Measurements from ENCODE around the gene WNK4. TPM values are rescaled to one million over a fixed set of nuclear protein-coding genes. Genes with fewer than 3 reads are reported as not detected.

The WNK4 gene
- total and polyA plus RNA-seq, 8 donors = 1.1 to 30.4 (median 2.7) TPM

GRCh38 chr17:42774066-42774745 lies 6.2 kb upstream of the WNK4 start:
- H3K27ac ChIP-seq = peak overlapping the region in 4 of 5 donors; percentile 86 to 92 (median 88)
- H3K4me3 ChIP-seq = peak overlapping the region; percentile 72 to 82 (median 80)

DNA sequence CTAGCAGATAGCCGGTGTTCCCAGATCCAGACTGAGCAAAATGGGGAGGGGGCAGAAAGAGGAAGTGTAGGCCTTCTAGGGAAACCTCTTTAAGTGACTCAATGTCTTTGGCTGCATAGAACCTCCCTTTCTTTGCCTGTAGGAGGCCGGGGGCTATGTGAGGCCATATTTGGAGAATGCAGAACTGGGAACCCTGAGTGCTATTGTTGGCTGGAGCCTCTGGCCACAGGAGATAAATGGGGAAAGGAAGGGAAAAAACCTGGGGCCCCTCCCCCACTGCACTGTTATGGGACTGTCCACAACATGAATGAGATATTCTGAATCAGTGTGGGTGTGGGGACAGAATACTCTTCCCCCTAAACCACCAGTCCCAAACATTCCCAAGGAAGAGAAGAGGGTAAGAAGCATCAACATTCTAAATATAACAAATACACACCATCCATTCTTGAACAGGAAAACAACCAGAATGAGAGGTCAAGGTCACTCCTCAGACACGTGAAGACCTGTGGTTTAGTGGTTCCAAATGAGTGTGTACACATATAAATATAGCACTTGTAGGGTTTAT lies 4.8 kb upstream of the WNK4 start:
- peaks cover 17 to 35% (median 32%) of the 10 kb centered on the region in 4 donors for H3K4me1 ChIP-seq
- no peaks in the 10 kb centered on the region for H3K9me3 ChIP-seq
- H3K27ac ChIP-seq = no peak overlapping the region
- H3K27me3 ChIP-seq = peaks cover 0 to 9% (median 8%) of the 10 kb centered on the region in 3 donors
- H3K36me3 ChIP-seq = peaks cover 46 to 50% (median 48%) of the 10 kb centered on the region in 4 donors
- no peak overlapping the region for H3K4me3 ChIP-seq
- 60 to 76% (median 68%) methylated on average over 3 of the region's 3 CpGs for whole genome bisulfite sequencing, 5 donors
- DNase-seq = no peak
- intact Hi-C loops (cut with DNase I; ENCODE audit: low total_unique reads) = no loop called here
- no peak for TF ChIP-seq EP300 (IDR thresholded peaks at IDR 0.05)

More at GRCh38 chr17:42774066-42774745, 6.2 kb upstream of the WNK4 start:
- H3K4me1 ChIP-seq = peaks cover 6 to 21% (median 20%) of the 10 kb centered on the region in 4 donors
- no peaks in the 10 kb centered on the region for H3K27me3 ChIP-seq
- TF ChIP-seq POLR2A (IDR thresholded peaks at IDR 0.05) = no peak
- no peak for TF ChIP-seq EP300 (IDR thresholded peaks at IDR 0.05)
- TF ChIP-seq POLR2AphosphoS5 (IDR thresholded peaks at IDR 0.05) = no peak
- no peak for TF ChIP-seq CTCF (IDR thresholded peaks at IDR 0.05)
- H3K36me3 ChIP-seq = peaks cover 42 to 45% (median 43%) of the 10 kb centered on the region in 4 donors
- intact Hi-C loops (cut with DNase I; ENCODE audit: low total_unique reads) = no loop called here
- 69 to 79% (median 76%) methylated on average over 3 of the region's 3 CpGs for WGBS, 5 donors
- DNase-seq = no peak
- no peaks in the 10 kb centered on the region for H3K9me3 ChIP-seq

DNA sequence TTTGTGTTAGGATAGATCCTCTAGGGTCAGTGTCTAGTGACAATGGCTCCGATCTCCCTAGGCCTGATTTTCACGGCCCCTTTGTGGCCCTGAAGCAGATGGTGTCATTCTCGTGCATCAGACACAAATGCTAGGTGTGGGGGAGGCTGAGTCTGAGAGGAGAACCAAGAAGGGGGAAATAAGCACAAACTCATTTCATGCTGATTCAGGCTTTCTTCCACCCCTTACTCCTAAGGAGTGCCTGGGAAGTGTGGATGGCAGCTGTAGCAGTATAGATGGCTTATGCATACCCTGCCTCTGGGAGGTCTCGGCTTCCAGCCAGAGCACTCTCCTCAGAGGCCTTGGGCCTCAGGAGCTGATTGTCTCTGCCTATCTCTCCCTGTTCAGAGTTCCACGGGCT lies 1.8 kb upstream of the WNK4 start:
- H3K4me1 ChIP-seq = peaks cover 28 to 46% (median 39%) of the 10 kb centered on the region in 4 donors
- DNase-seq = no peak
- intact Hi-C loops (cut with DNase I; ENCODE audit: low total_unique reads) = no loop called here
- H3K27me3 ChIP-seq = peaks cover 4 to 39% (median 30%) of the 10 kb centered on the region in 3 donors
- WGBS, 5 donors = 80 to 91% (median 82%) methylated on average over 5 of the region's 5 CpGs
- H3K4me3 ChIP-seq = no peak overlapping the region
- H3K9me3 ChIP-seq = no peaks in the 10 kb centered on the region
- peaks cover 46 to 50% (median 48%) of the 10 kb centered on the region in 4 donors for H3K36me3 ChIP-seq
- TF ChIP-seq POLR2A (IDR thresholded peaks at IDR 0.05) (no peak), CTCF (IDR thresholded peaks at IDR 0.05) (no peak), POLR2AphosphoS5 (IDR thresholded peaks at IDR 0.05) (no peak), EP300 (IDR thresholded peaks at IDR 0.05) (no peak)
- no peak overlapping the region for H3K27ac ChIP-seq

DNA sequence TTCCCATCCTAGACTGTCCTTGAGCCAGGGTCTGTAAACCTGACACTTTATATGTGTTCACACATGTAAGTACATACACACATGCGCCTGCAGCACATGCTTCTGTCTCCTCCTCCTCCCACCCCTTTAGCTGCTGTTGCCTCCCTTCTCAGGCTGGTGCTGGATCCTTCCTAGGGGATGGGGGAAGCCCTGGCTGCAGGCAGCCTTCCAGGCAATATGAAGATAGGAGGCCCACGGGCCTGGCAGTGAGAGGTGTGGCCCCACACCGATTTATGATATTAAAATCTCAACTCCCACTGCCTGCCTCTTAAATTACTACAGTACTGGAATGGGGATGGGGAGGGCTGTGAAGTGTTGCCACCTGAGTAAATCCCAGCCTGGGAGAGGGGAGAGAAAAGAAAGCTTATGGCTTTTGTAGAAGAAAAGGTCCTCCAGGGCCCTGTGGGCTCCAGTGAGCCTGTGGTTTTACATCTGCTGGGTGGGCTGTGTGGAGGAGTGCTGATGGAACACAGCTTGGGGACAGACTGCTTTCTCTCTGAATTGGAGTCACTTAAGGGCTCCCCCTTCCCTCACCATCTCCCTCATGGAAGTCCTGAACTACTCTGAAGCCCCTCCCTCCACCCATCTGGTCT lies 990 bp upstream of the WNK4 start:
- Histone ChIP-seq H3K4me1 (peaks cover 22 to 45% (median 31%) of the 10 kb centered on the region in 4 donors), H3K4me3 (no peak overlapping the region), H3K36me3 (peaks cover 46 to 50% (median 48%) of the 10 kb centered on the region in 4 donors), H3K9me3 (no peaks in the 10 kb centered on the region), H3K27ac (peak overlapping the region in 2 of 5 donors; percentile 56 to 72), H3K27me3 (peaks cover 4 to 47% (median 39%) of the 10 kb centered on the region in 3 donors)
- no peak for DNase-seq
- TF ChIP-seq CTCF (IDR thresholded peaks at IDR 0.05) (no peak), POLR2A (IDR thresholded peaks at IDR 0.05) (no peak), EP300 (IDR thresholded peaks at IDR 0.05) (no peak), POLR2AphosphoS5 (IDR thresholded peaks at IDR 0.05) (no peak)
- 28 to 64% (median 54%) methylated on average over 3 of the region's 3 CpGs for WGBS, 5 donors
- intact Hi-C loops (cut with DNase I; ENCODE audit: low total_unique reads) = no loop called here

All from stomach (tissue), 9 donors.